Colonic mucosa (tissue), 4 donors: Measurements from ENCODE around the gene MRPS21. TPM values are rescaled to one million over a fixed set of nuclear protein-coding genes. Genes with fewer than 3 reads are reported as not detected.

Source experiments
- DNase-seq: peaks from one replicate; pipeline ENCODE4 v3.0.0-alpha.2; 2020
- H3K27ac ChIP-seq: fragments of 200-600 bp; one replicate; pipeline ENCODE4 v1.8.0; 2021
- H3K27me3 ChIP-seq: fragments of 200-600 bp; one replicate; pipeline ENCODE4 v1.8.0; 2021
- H3K36me3 ChIP-seq: fragments of 200-600 bp; one replicate; pipeline ENCODE4 v1.8.0; 2021
- H3K4me1 ChIP-seq: fragments of 200-600 bp; one replicate; pipeline ENCODE4 v1.8.0; 2021; ENCODE audit warnings: mild to moderate bottlenecking
- H3K4me3 ChIP-seq: fragments of 200-600 bp; one replicate; pipeline ENCODE4 v1.8.0; 2021
- H3K9ac ChIP-seq, 2 donors: one replicate each; pipeline ENCODE4 v1.7.0; 2013; ENCODE audit warnings: control low read depth in 2 of 2, low read depth in 2 of 2, low read length in 2 of 2
- H3K9me3 ChIP-seq: fragments of 200-600 bp; one replicate; pipeline ENCODE4 v1.8.0; 2021
- intact Hi-C: fragments of 100-400 bp; cut with DNase I; formaldehyde crosslinking; loops from one replicate; pipeline ENCODE4 v1.14.1; 2022
- total RNA-seq, 2 donors: library from RNA; stranded (reverse); fragmentation: NEBNext Ultra II Directional in 1 of 2; extraction: Animal tissue kit (Norgen Biotek cat#: 25700) in 1 of 2; gene quantifications; one replicate each; pipeline ENCODE4 v1.2.1, GENCODE V29; 2021
- TF ChIP-seq, protein P1 (sequence below): fragments of 200-600 bp; IDR thresholded peaks from one replicate; pipeline ENCODE4 v1.8.0; 2022; ENCODE audit warnings: antibody characterized with exemption, mild to moderate bottlenecking
- donor health status: healthy.
- donor health status: DM: no; HTN: no; CAD: no.
- donor health status: DM: no; HTN: no; CAD: no.

The MRPS21 gene
- total RNA-seq, 2 donors from 2014 or later, result 42.7 to 68.6 TPM

DNA sequence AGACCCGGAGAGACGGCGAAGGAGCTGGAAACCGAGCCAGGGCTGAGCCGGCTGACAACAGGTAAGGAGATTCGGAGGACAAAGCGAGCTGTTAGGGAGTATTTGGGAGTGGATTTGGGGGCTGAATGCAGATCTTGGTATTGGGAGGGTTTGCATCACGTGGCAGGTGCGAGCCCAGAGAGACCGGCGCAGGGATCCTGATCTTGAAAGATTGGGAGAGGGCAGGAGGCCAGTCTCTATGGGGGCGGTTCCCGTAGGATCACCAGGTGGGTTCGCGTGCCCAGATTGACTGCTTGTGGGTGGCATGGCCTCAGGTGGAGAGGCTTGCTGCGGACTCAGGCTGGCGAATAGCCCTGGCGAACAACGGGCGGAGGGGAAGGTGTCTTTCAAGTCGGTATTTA is 11.1 kb upstream of the MRPS21 start:
- Histone ChIP-seq H3K4me3 (peak overlapping the region; percentile 43), H3K9ac (peak overlapping the region; percentile 1 to 42), H3K27ac (no peak overlapping the region), H3K36me3 (no peaks in the 10 kb centered on the region), H3K4me1 (peaks cover 3% of the 10 kb centered on the region), H3K27me3 (no peaks in the 10 kb centered on the region), H3K9me3 (no peaks in the 10 kb centered on the region)
- TF ChIP-seq, protein P1, sequence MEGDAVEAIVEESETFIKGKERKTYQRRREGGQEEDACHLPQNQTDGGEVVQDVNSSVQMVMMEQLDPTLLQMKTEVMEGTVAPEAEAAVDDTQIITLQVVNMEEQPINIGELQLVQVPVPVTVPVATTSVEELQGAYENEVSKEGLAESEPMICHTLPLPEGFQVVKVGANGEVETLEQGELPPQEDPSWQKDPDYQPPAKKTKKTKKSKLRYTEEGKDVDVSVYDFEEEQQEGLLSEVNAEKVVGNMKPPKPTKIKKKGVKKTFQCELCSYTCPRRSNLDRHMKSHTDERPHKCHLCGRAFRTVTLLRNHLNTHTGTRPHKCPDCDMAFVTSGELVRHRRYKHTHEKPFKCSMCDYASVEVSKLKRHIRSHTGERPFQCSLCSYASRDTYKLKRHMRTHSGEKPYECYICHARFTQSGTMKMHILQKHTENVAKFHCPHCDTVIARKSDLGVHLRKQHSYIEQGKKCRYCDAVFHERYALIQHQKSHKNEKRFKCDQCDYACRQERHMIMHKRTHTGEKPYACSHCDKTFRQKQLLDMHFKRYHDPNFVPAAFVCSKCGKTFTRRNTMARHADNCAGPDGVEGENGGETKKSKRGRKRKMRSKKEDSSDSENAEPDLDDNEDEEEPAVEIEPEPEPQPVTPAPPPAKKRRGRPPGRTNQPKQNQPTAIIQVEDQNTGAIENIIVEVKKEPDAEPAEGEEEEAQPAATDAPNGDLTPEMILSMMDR, result no peak
- intact Hi-C loops, result no loop called here
- peak; percentile 40 for DNase-seq

DNA sequence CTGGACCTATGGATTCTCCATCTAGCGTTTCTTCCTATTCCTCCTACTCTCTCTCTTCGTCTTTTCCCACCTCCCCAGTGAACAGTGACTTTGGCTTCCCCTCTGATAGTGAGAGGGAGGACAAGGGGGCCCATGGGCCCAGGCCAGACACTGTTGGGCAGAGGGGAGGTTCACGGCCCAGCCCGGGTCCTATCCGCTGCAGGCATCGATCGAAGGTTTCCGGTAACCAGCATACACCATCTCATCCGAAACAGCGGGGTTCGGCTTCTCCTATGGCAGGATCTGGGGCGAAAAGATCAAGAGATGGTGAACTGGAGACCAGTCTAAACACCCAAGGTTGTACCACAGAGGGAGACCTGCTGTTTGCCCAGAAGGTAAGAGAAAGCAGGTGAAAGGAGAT is 10.4 kb upstream of the MRPS21 start:
- no peak overlapping the region for H3K27ac ChIP-seq
- no peak overlapping the region for H3K9ac ChIP-seq
- no peak for DNase-seq
- H3K36me3 ChIP-seq, result no peaks in the 10 kb centered on the region
- intact Hi-C loops, result no loop called here
- TF ChIP-seq, protein P1, result no peak
- H3K9me3 ChIP-seq, result no peaks in the 10 kb centered on the region
- peaks cover 3% of the 10 kb centered on the region for H3K4me1 ChIP-seq
- no peaks in the 10 kb centered on the region for H3K27me3 ChIP-seq
- no peak overlapping the region for H3K4me3 ChIP-seq

DNA sequence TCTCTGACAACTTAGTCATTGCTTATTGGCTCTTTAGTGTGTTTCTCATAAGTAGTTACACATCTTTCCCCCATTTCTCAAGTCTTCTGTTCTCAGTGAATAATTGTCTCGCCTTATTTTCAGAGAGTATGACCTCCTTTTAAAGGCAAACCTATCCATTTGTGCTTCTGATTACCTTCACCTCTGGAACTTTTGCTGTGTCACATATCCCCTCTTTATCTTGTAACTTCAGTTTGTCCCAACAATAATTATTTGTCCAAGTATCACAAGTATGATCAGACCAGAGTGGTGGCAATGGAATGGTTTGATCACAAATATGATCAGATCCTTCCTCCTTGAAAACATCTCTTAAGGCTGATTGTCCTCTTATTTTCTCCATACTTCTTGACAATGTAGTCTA is 5.3 kb upstream of the MRPS21 start:
- no peak overlapping the region for H3K9ac ChIP-seq
- no peak overlapping the region for H3K4me3 ChIP-seq
- intact Hi-C loops, result no loop called here
- H3K27me3 ChIP-seq, result no peaks in the 10 kb centered on the region
- TF ChIP-seq, protein P1, result no peak
- no peak for DNase-seq
- no peaks in the 10 kb centered on the region for H3K9me3 ChIP-seq
- no peaks in the 10 kb centered on the region for H3K36me3 ChIP-seq
- H3K27ac ChIP-seq, result no peak overlapping the region
- no peaks in the 10 kb centered on the region for H3K4me1 ChIP-seq

DNA sequence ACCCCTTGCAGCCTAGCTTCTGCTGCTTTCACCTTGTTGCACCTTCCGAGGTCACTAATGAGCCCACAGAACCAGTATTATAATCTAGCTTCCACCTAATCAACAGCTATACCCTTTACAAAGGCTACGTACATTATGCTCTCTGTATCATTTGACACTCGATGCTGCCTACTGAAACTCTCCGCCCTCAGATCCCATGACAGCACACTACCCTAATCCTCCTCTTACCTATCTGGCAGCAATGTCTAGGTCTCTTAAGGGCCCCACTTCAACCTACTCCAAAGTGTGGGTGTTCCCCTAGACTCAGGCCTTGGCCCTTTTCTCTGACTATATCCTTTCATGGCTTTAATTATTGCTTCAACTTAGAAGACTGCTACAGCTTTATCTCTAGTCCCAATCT is 4.8 kb upstream of the MRPS21 start:
- Histone ChIP-seq H3K36me3 (no peaks in the 10 kb centered on the region), H3K27ac (no peak overlapping the region)
- intact Hi-C loops, result no loop called here

DNA sequence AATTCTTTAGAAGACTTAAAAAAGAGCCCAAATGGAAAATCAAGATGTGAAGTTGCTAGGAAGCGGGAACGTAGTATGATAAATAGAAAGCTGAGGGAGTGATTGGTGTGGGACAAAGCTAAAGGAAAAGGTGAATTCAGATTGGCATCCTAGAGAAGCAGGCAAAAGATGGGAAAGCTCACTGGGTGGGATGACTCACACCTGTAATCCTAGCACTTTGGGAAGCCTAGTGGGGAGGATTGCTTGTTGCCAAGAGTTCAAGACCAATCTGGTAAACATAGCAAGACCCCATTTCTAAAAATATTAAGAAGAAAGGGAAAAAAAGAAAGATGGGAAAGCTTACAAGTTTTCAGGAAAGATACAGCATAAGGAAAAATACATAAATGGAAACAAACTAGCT is 1.8 kb downstream of the MRPS21 start:
- H3K27me3 ChIP-seq, result no peaks in the 10 kb centered on the region
- H3K9me3 ChIP-seq, result no peaks in the 10 kb centered on the region
- TF ChIP-seq, protein P1, result no peak
- DNase-seq, result no peak
- H3K27ac ChIP-seq, result no peak overlapping the region
- H3K4me3 ChIP-seq, result no peak overlapping the region
- intact Hi-C loops, result no loop called here
- H3K9ac ChIP-seq, result no peak overlapping the region
- no peaks in the 10 kb centered on the region for H3K4me1 ChIP-seq
- no peaks in the 10 kb centered on the region for H3K36me3 ChIP-seq

More for the DNA sequence above, 4.8 kb upstream of the MRPS21 start:
- no peak overlapping the region for H3K4me3 ChIP-seq
- H3K9me3 ChIP-seq, result no peaks in the 10 kb centered on the region
- H3K9ac ChIP-seq, result no peak overlapping the region
- no peaks in the 10 kb centered on the region for H3K27me3 ChIP-seq
- no peak for DNase-seq
- TF ChIP-seq, protein P1, result no peak
- H3K4me1 ChIP-seq, result no peaks in the 10 kb centered on the region

DNA sequence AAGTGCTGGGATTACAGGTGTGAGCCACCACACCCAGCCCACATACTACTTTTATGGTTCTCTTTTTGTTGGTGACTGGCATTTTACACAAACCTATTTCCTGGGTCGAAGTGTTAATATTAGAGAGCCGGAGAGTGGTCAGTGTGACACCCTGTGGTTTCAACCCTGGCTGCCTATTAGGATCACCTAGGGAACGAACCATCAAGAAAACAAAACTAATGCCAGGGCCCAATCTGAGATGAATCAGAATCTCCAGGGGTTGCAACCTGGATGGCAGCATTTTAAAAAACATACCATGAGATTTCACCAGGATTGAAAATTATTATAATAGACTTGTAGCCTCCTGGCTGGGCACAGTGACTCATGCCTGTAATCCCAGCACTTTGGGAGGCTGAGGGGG is 6.1 kb downstream of the MRPS21 start:
- Histone ChIP-seq H3K27ac (no peak overlapping the region), H3K4me1 (no peaks in the 10 kb centered on the region), H3K4me3 (no peak overlapping the region), H3K36me3 (no peaks in the 10 kb centered on the region), H3K9me3 (no peaks in the 10 kb centered on the region), H3K9ac (no peak overlapping the region), H3K27me3 (no peaks in the 10 kb centered on the region)
- intact Hi-C loops, result no loop called here
- TF ChIP-seq, protein P1, result no peak
- DNase-seq, result no peak
